Activated naive CD4-positive, alpha-beta T cell treated with anti-CD3 and anti-CD28 coated beads, Interleukin-2, amount 50 U/mL, for 72 hours (primary cell): Measurements from ENCODE around the gene CCDC57. TPM values are rescaled to one million over a fixed set of nuclear protein-coding genes. Genes with fewer than 3 reads are reported as not detected.
A peak's percentile ranks its signal among the peaks of the same experiment; 100 is the strongest.
"Not testable (repeated sequence)": the region's sequence is repeated elsewhere in the genome, so short reads cannot be mapped to it uniquely, and the experiment has no call there.

Experiments used
- ATAC-seq, 2 donors: fragments of 150-1000 bp; cut with Tn5 transposase; 2 replicates each; pipeline ENCODE4 v1.10.0; 2021; ENCODE audit warnings: mild to moderate bottlenecking in 2 of 2, moderate library complexity in 2 of 2
- DNase-seq, 2 donors: peaks; one replicate each; pipeline ENCODE4 v3.0.0; 2021 to 2022; ENCODE audit warnings: low spot score in 2 of 2
- H3K27ac Mint-ChIP-seq, 2 donors: one replicate each; pipeline ENCODE4 v1.8.0; 2022; ENCODE audit warnings: mild to moderate bottlenecking in 2 of 2, mixed read lengths in 2 of 2
- H3K36me3 Mint-ChIP-seq, 2 donors: one replicate each; pipeline ENCODE4 v1.8.0; 2022; ENCODE audit warnings: mixed read lengths in 2 of 2
- H3K9me3 Mint-ChIP-seq, 2 donors: one replicate each; pipeline ENCODE4 v1.8.0; 2022; ENCODE audit warnings: mixed read lengths in 2 of 2
- total RNA-seq, 2 donors: library from RNA; stranded (reverse); gene quantifications; one replicate each; pipeline ENCODE4 v1.2.3, GENCODE V29; 2022

Gene CCDC57
- total RNA-seq, 2 donors from 2014 or later = 34.6 to 51.3 TPM

DNA sequence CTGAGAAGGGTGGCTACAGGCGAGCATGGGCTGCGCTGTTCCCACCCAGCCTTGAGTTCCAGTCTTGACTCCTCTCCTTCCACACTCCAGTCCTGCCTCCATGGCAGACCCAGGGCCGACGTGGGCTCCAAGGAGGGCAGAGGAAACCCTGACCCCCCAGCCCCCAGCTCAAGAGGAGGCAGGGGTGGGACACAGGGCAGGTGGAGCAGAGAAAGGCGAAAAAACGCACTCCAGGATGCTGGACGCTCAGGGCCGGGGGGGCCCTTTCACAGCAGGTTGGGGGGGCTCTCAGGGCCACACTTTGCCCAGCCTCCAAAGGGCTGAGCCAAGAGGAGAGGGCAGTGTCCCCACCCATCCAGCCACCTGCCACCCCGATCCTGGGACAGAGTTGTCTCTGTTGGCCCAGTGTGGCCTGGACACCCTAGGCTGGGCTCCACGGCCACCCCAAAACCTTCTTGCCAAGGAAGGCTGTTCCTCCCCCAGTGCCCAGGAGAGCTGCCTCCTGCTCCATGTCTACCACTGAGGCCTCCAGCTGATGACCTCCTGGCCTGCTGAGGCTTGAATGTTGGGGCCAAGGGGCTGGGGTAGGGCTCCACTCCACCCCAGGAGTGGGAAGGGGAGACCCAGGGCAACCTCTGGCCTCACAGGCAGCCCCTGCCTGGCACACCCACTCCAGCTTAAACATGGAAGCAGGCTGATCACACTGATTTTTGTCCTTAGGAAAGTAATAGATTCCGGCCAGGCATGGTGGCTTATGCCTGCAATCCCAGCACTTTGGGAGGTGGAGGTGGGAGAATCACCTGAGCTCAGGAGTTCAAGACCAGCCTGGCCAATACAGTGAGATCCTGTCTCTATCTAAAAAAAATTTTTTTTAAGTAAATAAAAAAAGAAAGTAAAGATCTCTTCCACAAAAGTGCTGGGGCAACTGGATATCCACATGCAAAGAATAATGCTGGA, 7.4 kb upstream of the CCDC57 start:
- ATAC-seq (no peak), DNase-seq (no peak)

GRCh38 chr17:82219083-82219482, 6.4 kb upstream of the CCDC57 start:
- no peak for ATAC-seq
- no peaks in the 10 kb centered on the region for H3K36me3 Mint-ChIP-seq
- H3K9me3 Mint-ChIP-seq = no peaks in the 10 kb centered on the region
- no peak overlapping the region for H3K27ac Mint-ChIP-seq
- DNase-seq = no peak

More for the DNA sequence above, 7.4 kb upstream of the CCDC57 start:
- Mint-ChIP-seq H3K9me3 (no peaks in the 10 kb centered on the region), H3K27ac (no peak overlapping the region), H3K36me3 (no peaks in the 10 kb centered on the region)

- no peaks in the 10 kb centered on the region for H3K9me3 Mint-ChIP-seq
These were observed 5.9 kb upstream of the CCDC57 start for GRCh38 chr17:82218349-82219075.

GRCh38 chr17:82217530-82218204, 5.0 kb upstream of the CCDC57 start:
- Mint-ChIP-seq H3K36me3 (no peaks in the 10 kb centered on the region), H3K9me3 (no peaks in the 10 kb centered on the region), H3K27ac (peak overlapping the region in 1 of 2 donors; percentile 64)
- ATAC-seq (peak in 1 of 2 donors; percentile 21), DNase-seq (no peak)

More at GRCh38 chr17:82218349-82219075, 5.9 kb upstream of the CCDC57 start:
- H3K27ac Mint-ChIP-seq = no peak overlapping the region
- H3K36me3 Mint-ChIP-seq = no peaks in the 10 kb centered on the region
- ATAC-seq (no peak), DNase-seq (no peak)

- Mint-ChIP-seq H3K36me3 (no peaks in the 10 kb centered on the region), H3K27ac (peak overlapping the region in 1 of 2 donors; percentile 64), H3K9me3 (no peaks in the 10 kb centered on the region)
- DNase-seq (no peak), ATAC-seq (no peak)
These were observed 4.5 kb upstream of the CCDC57 start for GRCh38 chr17:82217120-82217529.

DNA sequence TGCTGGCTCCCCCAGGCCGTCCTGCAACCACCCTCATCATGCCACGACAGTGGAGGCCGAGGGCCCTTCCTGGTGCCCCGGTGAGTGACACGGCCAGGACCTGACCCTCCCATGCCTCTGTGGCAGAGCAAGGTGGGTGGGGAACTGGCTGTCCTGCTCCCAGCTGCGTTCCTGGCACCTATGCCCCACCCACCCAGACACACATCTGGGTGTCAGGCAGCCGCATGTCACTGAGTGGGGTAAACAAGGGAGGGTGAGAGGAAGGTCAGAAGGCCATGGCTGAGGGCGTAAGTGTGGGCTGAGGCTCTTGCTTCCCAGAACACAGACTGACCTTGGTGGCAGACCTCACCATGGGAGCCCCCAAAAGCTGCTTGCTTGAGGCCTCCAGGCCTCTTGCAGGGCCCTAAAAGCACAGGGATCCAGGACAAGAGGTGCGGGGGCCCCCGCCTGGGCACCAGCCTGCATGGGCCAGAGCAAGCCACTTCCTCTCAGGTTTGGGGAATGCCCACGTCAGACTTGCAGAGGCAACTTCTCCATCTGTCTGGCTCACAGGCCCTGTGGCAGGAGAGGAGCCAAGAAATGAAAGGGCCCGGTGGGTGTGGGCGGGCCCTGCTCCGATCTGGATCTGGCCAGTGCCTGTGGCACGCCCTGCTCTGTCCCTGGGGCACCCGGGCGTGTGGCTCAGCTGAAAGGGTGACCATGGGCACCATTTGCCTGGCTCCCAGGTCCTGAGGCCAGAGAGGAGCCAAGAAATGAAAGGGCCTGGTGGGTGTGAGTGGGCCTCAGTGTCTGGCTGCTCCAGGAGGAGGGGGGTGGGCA, 3.9 kb upstream of the CCDC57 start:
- no peaks in the 10 kb centered on the region for H3K9me3 Mint-ChIP-seq
- peak overlapping the region; percentile 64 to 74 for H3K27ac Mint-ChIP-seq
- no peaks in the 10 kb centered on the region for H3K36me3 Mint-ChIP-seq
- DNase-seq (no peak), ATAC-seq (peak; percentile 28 to 67)

GRCh38 chr17:82215972-82216300, 3.3 kb upstream of the CCDC57 start:
- no peaks in the 10 kb centered on the region for H3K36me3 Mint-ChIP-seq
- peak overlapping the region; percentile 64 to 74 for H3K27ac Mint-ChIP-seq
- DNase-seq = no peak
- no peaks in the 10 kb centered on the region for H3K9me3 Mint-ChIP-seq
- ATAC-seq = no peak

- Mint-ChIP-seq H3K36me3 (no peaks in the 10 kb centered on the region), H3K27ac (no peak overlapping the region), H3K9me3 (no peaks in the 10 kb centered on the region)
- DNase-seq (no peak), ATAC-seq (no peak)
These were observed 2.7 kb upstream of the CCDC57 start for GRCh38 chr17:82215095-82215971.

GRCh38 chr17:82214012-82214628, 1.5 kb upstream of the CCDC57 start:
- DNase-seq (no peak), ATAC-seq (no peak)
- Mint-ChIP-seq H3K36me3 (no peaks in the 10 kb centered on the region), H3K27ac (no peak overlapping the region), H3K9me3 (no peaks in the 10 kb centered on the region)

DNA sequence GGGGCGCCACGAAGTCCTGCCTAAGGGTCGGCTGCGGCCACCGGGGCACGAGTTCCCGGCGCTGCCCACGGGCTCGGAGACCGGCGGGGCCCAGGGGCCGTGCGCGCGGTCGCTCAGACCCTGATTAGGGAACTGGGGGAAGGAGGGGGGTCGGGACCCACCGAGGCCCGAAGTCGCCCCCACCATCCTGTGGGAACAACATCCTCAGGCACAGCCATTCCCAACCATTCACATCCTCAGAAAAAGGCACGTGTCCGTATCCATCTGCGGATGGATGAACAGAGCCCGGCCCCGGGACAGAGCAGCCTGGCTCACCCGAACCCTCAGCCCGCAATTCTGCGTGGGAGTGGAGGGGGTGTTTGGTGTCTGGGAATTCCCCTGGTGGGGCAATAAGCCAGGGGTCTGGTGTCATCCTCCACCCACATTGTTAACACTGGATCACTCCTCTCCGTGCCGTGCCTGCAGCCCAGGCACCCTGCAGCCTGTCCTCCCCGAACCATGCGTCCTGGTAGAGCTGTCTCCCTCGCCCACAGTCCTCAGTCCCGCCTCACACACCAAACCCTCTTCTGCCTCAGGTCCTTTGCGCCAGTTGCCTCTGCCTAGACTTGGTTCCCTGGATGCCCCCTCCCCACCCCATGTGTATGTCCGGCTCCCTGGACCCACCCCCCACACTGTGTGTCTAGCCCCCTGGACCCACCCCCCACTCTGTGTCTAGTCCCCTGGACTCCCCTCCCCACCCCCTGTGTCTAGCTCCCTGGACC, 789 bp upstream of the CCDC57 start:
- H3K36me3 Mint-ChIP-seq = no peaks in the 10 kb centered on the region
- no peaks in the 10 kb centered on the region for H3K9me3 Mint-ChIP-seq
- DNase-seq (no peak), ATAC-seq (peak; percentile 15 to 32)
- H3K27ac Mint-ChIP-seq = peak overlapping the region in 1 of 2 donors; percentile 17

DNA sequence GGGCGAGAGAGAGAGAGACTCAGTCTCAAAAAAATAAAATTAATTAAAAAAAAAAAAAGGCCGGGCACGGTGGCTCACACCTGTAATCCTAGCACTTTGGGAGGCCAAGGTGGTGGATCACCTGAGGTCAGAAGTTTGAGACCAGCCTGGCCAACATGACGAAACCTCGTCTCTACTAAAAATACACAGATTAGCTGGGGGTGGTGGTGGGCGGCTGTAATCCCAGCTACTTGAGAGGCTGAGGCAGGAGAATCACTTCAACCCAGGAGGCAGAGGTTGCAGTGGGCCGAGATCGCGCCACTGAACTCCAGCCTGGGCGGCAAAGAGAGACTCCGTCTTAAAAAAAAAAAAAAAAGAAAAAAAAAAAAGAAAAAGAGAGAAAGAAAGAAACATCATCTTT, 2.0 kb downstream of the CCDC57 start:
- not testable (repeated sequence) for H3K9me3 Mint-ChIP-seq, DNase-seq, ATAC-seq, H3K27ac Mint-ChIP-seq, H3K36me3 Mint-ChIP-seq

DNA sequence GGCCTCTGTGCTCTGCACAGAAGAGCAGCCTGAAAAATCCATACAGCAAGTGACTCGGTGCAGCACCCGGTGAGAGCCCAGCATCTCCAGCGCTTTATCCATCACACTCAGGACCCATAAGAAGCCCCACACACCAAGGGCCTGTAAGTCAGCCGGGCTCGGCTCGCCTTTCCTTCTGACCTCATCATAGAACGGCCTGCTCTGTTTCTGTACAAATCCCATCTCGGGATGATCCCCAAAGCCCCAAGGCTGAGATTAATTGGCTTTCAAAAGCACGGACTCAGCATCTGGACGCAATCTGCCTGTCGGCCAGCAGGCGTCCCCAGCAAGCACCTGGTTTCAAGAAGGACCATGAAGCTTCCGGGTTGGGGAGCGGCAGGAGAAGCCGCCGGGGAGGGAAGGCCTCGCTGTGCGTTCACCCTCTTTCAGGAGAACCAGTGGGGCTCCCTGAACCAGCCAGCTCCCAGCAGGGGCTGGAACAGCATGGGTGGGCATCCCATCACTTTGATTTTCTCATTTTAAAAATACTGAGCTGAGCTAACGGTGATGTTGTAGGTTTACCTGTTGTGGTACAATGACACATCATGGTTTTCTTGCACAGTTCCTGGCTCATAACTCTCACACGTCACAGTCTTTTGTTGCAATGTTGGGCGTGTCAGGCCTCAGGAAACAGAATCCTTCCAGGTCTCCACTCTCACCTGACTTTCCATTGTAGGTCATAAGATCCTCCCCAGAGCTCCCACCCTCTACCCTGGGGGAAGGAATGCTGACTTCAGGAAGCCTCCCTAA, 6.7 kb downstream of the CCDC57 start:
- no peaks in the 10 kb centered on the region for H3K36me3 Mint-ChIP-seq
- H3K9me3 Mint-ChIP-seq = no peaks in the 10 kb centered on the region

GRCh38 chr17:82204831-82205719, 7.6 kb downstream of the CCDC57 start:
- peak in 1 of 2 donors; percentile 53 for DNase-seq
- H3K36me3 Mint-ChIP-seq = no peaks in the 10 kb centered on the region
- ATAC-seq = peak; percentile 62 to 84
- no peaks in the 10 kb centered on the region for H3K9me3 Mint-ChIP-seq
- peak overlapping the region; percentile 86 to 90 for H3K27ac Mint-ChIP-seq

More for the DNA sequence above, 6.7 kb downstream of the CCDC57 start:
- ATAC-seq = peak; percentile 66 to 82
- H3K27ac Mint-ChIP-seq = peak overlapping the region; percentile 86 to 90
- DNase-seq = peak; percentile 76 to 88
